ENCODE measurements around the gene NAGA. TPM values are rescaled to one million over a fixed set of nuclear protein-coding genes. Genes with fewer than 3 reads are reported as not detected.

NAGA gene
- total RNA-seq, 1 experiment from 2014 or later, result 27.2 TPM

DNA sequence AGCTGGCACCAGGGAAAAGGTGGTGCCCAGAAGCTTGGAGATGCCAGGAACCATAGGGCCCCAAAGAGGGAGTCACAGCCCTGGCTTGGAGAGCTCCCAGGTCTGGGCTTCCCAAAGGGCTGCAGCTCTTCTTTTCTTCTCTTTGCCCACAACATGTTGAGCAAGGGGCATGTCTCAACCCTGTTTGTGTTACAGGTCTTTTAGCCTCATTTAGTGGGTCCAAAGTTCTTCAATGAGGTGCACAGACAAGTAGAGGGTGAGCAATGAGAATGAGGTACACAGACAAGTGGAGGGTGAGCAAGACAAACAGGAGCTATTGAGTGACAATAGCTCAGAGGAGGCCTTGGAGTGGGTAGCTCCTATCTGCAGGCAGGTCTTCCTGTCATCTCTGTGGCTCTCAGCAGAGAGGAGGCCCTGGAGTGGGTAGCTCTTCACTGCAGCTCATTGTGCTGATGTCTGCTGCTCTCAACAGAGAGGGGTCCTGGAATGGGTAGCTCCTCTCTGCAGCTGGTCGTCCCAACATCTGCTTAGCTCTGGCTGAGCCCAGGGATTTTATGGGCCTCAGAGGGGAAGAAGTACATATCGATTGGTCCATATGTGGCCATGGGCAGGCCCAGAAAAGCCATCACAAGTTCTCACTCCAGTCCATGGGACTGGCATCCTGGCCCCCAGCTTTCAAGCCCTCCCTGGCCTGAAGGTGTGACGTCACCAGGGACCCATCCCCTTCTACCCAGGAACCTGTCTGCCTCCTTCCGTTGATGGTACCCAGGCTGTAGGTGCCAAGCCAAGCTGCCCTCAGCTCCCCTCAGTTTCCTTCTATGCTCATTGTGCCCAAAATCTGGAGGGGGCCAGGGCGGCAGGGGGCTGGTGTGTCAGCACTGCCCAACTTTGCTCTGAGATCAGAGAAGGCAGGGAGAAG lies 37.1 kb downstream of the NAGA start:
- intact Hi-C loops (cut with micrococcal nuclease), result no loop called here
- Histone ChIP-seq H3K79me2 (ENCODE audit: low read length) (no peaks in the 10 kb centered on the region), H4K20me1 (ENCODE audit: low read length) (no peaks in the 10 kb centered on the region), H3K27me3 (ENCODE audit: low read length) (no peaks in the 10 kb centered on the region), H2AFZ (ENCODE audit: low read length) (no peak overlapping the region), H3K27ac (ENCODE audit: low read length) (no peak overlapping the region), H3K36me3 (ENCODE audit: low read depth, low read length) (no peaks in the 10 kb centered on the region), H3K4me3 (ENCODE audit: low read length) (no peak overlapping the region), H3K9me2 (replicated peaks; ENCODE audit: low read length) (no peaks in the 10 kb centered on the region), H3F3A (ENCODE audit: low read length, unreplicated experiment) (no peaks in the 10 kb centered on the region), H3K9me3 (ENCODE audit: low read length) (no peaks in the 10 kb centered on the region), H3K4me2 (ENCODE audit: low read length) (no peak overlapping the region), H3K4me1 (ENCODE audit: insufficient read depth, low read length) (no peaks in the 10 kb centered on the region), H3K9ac (ENCODE audit: low read length) (no peak overlapping the region)
- ChIA-PET CTCF (no interaction called here), POLR2A (ENCODE audit: unreplicated experiment) (no interaction called here)
- ATAC-seq, result no peak
- no peak for DNase-seq
- TF ChIP-seq, protein P1, sequence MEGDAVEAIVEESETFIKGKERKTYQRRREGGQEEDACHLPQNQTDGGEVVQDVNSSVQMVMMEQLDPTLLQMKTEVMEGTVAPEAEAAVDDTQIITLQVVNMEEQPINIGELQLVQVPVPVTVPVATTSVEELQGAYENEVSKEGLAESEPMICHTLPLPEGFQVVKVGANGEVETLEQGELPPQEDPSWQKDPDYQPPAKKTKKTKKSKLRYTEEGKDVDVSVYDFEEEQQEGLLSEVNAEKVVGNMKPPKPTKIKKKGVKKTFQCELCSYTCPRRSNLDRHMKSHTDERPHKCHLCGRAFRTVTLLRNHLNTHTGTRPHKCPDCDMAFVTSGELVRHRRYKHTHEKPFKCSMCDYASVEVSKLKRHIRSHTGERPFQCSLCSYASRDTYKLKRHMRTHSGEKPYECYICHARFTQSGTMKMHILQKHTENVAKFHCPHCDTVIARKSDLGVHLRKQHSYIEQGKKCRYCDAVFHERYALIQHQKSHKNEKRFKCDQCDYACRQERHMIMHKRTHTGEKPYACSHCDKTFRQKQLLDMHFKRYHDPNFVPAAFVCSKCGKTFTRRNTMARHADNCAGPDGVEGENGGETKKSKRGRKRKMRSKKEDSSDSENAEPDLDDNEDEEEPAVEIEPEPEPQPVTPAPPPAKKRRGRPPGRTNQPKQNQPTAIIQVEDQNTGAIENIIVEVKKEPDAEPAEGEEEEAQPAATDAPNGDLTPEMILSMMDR (conservative IDR thresholded peaks at IDR 0.05; ENCODE audit: low read depth, low read length), result no peak
- no peak for TF ChIP-seq EZH2 (IDR thresholded peaks at IDR 0.05; ENCODE audit: low read length, unreplicated experiment)
- no TSS peak for BruUV-seq (replicated peaks)

DNA sequence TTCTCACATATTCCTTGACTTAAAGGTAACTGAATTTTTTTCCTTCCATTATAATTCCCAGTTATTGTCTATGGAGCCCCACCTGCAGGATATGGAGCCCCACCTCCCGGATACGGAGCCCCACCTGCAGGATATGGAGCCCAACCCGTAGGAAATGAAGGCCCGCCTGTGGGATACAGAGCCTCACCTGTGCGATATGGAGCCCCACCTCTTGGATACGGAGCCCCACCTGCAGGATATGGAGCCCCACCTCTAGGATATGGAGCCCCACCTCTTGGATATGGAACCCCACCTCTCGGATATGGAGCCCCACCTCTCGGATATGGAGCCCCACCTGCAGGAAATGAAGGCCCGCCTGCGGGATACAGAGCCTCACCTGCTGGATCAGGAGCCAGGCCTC lies 43.9 kb downstream of the NAGA start:
- Histone ChIP-seq H3K36me3 (ENCODE audit: low read depth, low read length) (no peaks in the 10 kb centered on the region), H3K9ac (ENCODE audit: low read length) (no peak overlapping the region), H2AFZ (ENCODE audit: low read length) (no peak overlapping the region), H3K27ac (ENCODE audit: low read length) (no peak overlapping the region), H3F3A (ENCODE audit: low read length, unreplicated experiment) (no peaks in the 10 kb centered on the region), H3K4me2 (ENCODE audit: low read length) (no peak overlapping the region), H4K20me1 (ENCODE audit: low read length) (no peaks in the 10 kb centered on the region), H3K9me3 (ENCODE audit: low read length) (no peaks in the 10 kb centered on the region), H3K79me2 (ENCODE audit: low read length) (no peaks in the 10 kb centered on the region), H3K27me3 (ENCODE audit: low read length) (no peaks in the 10 kb centered on the region), H3K9me2 (replicated peaks; ENCODE audit: low read length) (no peaks in the 10 kb centered on the region), H3K4me1 (ENCODE audit: insufficient read depth, low read length) (peaks cover 10% of the 10 kb centered on the region), H3K4me3 (ENCODE audit: low read length) (no peak overlapping the region)
- ATAC-seq (no peak), DNase-seq (no peak)
- intact Hi-C loops (cut with micrococcal nuclease), result no loop called here
- no TSS peak for BruUV-seq (replicated peaks)
- TF ChIP-seq EZH2 (IDR thresholded peaks at IDR 0.05; ENCODE audit: low read length, unreplicated experiment) (no peak), EZH2phosphoT487 (IDR thresholded peaks at IDR 0.05; ENCODE audit: borderline replicate concordance, low read length) (no peak)
- TF ChIP-seq, protein P1 (conservative IDR thresholded peaks at IDR 0.05; ENCODE audit: low read depth, low read length), result no peak
- ChIA-PET CTCF (no interaction called here), POLR2A (ENCODE audit: unreplicated experiment) (no interaction called here)

- ATAC-seq, result no peak
- Histone ChIP-seq H3K4me2 (ENCODE audit: low read length) (no peak overlapping the region), H3K27me3 (ENCODE audit: low read length) (no peaks in the 10 kb centered on the region), H3K79me2 (ENCODE audit: low read length) (no peaks in the 10 kb centered on the region), H3F3A (ENCODE audit: low read length, unreplicated experiment) (no peaks in the 10 kb centered on the region), H3K9me3 (ENCODE audit: low read length) (no peaks in the 10 kb centered on the region), H4K20me1 (ENCODE audit: low read length) (no peaks in the 10 kb centered on the region), H3K4me1 (ENCODE audit: insufficient read depth, low read length) (peaks cover 10% of the 10 kb centered on the region), H3K4me3 (ENCODE audit: low read length) (no peak overlapping the region), H3K36me3 (ENCODE audit: low read depth, low read length) (no peaks in the 10 kb centered on the region), H3K27ac (ENCODE audit: low read length) (no peak overlapping the region), H2AFZ (ENCODE audit: low read length) (no peak overlapping the region), H3K9me2 (replicated peaks; ENCODE audit: low read length) (no peaks in the 10 kb centered on the region), H3K9ac (ENCODE audit: low read length) (no peak overlapping the region)
- TF ChIP-seq, protein P1 (conservative IDR thresholded peaks at IDR 0.05; ENCODE audit: low read depth, low read length), result no peak
- no peak for TF ChIP-seq EZH2phosphoT487 (IDR thresholded peaks at IDR 0.05; ENCODE audit: borderline replicate concordance, low read length)
- TF ChIP-seq EZH2 (IDR thresholded peaks at IDR 0.05; ENCODE audit: low read length, unreplicated experiment), result no peak
- intact Hi-C loops (cut with micrococcal nuclease), result no loop called here
- ChIA-PET CTCF (no interaction called here), POLR2A (ENCODE audit: unreplicated experiment) (no interaction called here)
- DNase-seq, result no peak
- BruUV-seq (replicated peaks), result no TSS peak
Observed at GRCh38 chr22:42025421-42025820, 45.2 kb downstream of the NAGA start.
